T-helper 1 cell treated with Interleukin-12 subunit alpha and Interleukin-12 subunit beta and Interleukin-4 antibody, amounts not matched to agents 30 ng/mL and 1 ng/mL, for 36 hours (primary cell): ENCODE results near the gene BPTF. TPM values are rescaled to one million over a fixed set of nuclear protein-coding genes. Genes with fewer than 3 reads are reported as not detected.
"Not testable (repeated sequence)": the region's sequence is repeated elsewhere in the genome, so short reads cannot be mapped to it uniquely, and the experiment has no call there.

Experiments
- intact Hi-C: fragments of 100-400 bp; cut with micrococcal nuclease; formaldehyde crosslinking; loops from one replicate; pipeline ENCODE4 v1.15.1; 2024
- total RNA-seq: library from RNA; stranded (reverse); gene quantifications from 2 replicates; pipeline ENCODE4 v1.2.3, GENCODE V29; 2022

The BPTF gene
- total RNA-seq = 106 and 107 TPM in 2 replicates

DNA sequence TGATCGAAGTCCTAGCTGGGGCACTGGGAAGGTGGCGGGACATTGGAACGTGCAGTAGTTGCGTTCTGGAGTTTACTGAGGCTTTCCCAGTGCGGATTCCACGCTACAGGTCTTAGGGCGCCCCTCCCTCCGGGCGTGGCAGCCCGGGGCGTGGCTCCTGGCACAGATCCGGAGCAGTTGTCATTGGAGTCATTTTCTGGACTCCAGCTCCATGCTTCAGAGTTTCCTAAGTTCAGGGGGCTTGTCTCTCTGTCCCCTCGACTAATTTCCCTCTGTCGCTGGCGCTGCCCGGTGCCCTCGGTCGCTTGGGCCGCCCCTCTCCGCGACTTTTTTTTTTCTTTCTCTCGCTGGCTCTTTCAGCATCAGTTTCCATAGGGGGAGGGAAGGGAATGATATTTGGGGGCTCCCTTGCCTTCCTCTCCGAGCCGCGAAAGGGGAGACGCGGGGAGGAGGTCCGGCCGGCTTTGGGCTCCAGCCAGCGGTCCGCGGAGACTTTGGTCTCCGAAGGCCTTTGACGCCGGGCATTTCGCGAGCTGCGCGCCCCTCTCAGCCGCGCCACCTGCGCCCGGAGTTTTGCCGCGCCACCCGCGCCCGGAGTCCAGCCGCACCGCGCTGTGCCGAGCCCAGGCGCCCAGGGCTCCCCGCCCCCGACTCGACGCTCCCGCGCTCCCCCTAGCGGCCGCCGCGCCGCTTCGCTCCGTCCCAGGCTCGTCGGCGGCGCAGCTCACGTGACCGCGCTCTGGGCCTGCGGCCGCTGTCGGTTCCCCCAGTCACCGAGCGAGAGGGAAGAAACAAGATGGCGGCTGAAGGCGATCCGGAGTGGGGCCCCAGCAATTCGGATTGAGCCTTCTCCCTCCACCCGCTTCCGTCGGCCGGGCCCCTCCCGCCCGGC, at the start of gene BPTF:
Gene BPTF (plus strand): TSS at position 769 of the 892 bp plus-strand sequence. CDS start 222 bp downstream, outside the sequence.
- intact Hi-C loops = loop anchor here (1.0 to 10.0 kb wide), 9 partner anchors 37 to 580 kb away; partner anchors contain the start of genes HELZ, KPNA2, NOL11 and PITPNC1

GRCh38 chr17:67779098-67779672, 46.1 kb upstream of the BPTF start:
- intact Hi-C loops = loop anchor here (2.0 kb wide), 1 partner anchor 404 kb away; no protein-coding TSS in a partner anchor

DNA sequence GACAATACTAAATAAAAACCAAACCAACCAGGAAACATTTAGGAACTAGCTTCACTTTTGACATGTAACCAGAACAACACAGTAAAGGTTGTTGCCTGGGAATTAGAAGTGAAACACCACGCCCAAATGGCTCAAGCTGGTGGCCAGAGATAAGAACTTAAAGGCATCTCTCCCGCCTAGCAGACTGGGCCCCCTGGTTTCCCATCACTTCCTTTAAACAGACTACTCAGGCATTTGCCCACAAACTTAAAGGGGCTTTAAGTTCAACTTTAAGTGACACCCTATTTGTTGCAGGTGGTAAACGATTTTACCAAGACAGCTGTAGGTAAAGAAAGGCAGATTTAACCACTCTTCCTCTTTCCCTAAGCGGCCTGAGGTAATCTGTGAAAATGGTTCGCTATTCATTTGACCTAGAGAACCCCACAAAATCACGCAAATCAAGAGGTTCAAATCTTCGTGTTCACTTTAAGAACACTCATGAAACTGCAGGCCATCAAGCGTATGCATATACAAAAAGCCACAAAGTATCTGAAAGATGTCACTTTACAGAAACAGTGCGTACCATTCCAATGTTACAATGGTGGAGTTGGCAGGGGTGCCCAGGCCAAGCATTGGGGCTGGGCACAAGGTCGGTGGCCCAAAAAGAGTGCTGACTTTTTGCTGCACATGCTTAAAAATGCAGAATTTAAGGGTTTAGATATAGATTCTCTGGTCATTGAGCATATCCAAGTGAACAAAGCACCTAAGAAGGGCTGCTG, 40.8 kb upstream of the BPTF start:
- intact Hi-C loops = no loop called here

DNA sequence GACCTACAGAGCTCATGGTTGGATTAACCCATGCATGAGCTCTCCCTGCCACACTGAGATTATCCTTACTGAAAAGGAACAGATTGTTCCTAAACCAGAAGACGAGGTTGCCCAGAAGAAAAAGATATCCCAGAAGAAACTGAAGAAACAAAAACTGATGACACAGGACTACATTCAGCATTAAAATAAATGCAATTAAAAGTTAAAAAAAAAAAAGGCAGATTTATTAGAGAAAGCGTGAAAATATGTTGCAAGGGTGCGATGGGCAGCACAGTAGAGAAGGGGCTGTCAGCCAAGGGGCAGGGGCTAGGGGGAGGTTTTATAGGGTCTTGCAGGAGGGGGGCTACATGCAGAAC, 40.2 kb upstream of the BPTF start:
- intact Hi-C loops = no loop called here

GRCh38 chr17:67785504-67785903, 39.8 kb upstream of the BPTF start:
- intact Hi-C loops = no loop called here

GRCh38 chr17:67800495-67800928, 24.8 kb upstream of the BPTF start:
- intact Hi-C loops = loop anchor here (1.0 to 2.0 kb wide), 2 partner anchors 26 to 211 kb away; no protein-coding TSS in a partner anchor

DNA sequence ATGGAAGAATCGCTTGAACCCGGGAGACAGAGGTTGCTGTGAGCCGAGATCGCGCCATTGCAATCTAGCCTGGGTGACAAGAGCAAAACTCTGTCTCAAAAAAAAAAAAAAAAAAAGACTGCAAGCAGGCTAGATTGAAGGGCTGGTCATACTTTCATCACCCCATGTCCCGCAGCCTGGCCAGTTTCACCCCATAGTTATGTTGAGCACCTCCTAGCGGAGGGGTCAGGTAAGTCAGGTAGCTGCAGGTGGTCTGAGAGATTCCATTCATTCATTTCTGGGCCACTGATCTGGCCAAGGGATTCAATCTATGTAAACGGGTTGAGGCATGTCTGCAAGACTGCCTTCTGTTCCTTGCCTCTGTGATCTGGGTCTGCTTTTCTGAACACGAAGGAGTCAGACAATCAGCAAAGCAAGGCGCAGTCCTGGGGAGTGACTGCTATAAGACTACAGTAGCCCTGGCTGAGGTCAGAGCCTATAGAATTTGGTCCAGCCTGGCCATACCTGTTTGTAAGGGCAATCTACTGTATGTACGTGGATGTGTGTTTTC, 23.6 kb upstream of the BPTF start:
- intact Hi-C loops = loop anchor here (2.0 kb wide), 1 partner anchor 25 kb away; no protein-coding TSS in a partner anchor

DNA sequence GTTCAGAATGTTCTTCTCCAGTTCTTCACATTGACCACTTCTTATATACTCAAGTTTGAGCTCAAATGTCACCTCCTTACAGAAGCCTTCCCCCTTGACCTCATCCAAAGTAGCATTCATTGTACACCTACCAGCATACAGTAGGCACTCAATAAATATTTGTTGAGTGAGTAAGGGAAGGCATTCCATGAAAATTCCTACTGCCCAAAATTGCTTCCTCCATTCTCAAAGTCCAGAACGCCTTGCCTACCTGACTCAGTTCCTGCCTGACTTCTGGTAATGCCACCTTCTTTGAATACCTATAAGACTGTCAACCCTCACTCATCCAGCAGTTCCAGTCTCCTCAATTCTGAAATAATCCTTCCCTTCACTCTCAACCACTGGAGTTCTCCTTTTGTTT, 14.8 kb upstream of the BPTF start:
- intact Hi-C loops = no loop called here

GRCh38 chr17:67812380-67812779, 12.9 kb upstream of the BPTF start:
- intact Hi-C loops = not testable (repeated sequence)

GRCh38 chr17:67813803-67814180, 11.5 kb upstream of the BPTF start:
- intact Hi-C loops = no loop called here

- intact Hi-C loops = no loop called here
These were observed 6.9 kb upstream of the BPTF start for GRCh38 chr17:67818110-67819002.

- intact Hi-C loops = loop anchor here (10.0 kb wide), 1 partner anchor 385 kb away; no protein-coding TSS in a partner anchor
These were observed 5.6 kb upstream of the BPTF start for GRCh38 chr17:67819722-67820121.

DNA sequence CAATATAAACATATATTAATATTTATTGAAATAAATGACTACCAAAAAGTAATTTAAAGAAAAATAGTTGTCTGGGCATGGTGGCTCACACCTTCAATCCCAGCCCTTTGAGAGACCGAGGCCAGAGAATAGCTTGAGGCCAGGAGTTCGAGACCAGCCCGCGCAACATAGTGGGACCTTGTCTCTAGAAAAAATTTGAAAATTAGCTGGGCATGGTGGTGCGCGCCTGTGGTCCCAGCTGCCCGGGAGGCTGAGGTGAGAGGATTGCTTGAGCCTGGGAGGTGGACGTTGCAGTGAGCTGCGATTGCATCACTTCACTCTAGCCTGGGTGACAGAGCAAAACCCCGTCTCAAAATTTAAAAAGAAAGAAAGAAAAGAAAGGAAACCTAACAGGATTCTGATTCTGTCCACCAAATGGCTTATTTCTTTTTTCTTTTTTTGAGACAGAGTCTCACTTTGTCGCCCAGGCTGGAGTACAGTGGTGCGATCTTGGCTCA, 3.4 kb upstream of the BPTF start:
- intact Hi-C loops = loop anchor here (10.0 kb wide), 1 partner anchor 387 kb away; no protein-coding TSS in a partner anchor

DNA sequence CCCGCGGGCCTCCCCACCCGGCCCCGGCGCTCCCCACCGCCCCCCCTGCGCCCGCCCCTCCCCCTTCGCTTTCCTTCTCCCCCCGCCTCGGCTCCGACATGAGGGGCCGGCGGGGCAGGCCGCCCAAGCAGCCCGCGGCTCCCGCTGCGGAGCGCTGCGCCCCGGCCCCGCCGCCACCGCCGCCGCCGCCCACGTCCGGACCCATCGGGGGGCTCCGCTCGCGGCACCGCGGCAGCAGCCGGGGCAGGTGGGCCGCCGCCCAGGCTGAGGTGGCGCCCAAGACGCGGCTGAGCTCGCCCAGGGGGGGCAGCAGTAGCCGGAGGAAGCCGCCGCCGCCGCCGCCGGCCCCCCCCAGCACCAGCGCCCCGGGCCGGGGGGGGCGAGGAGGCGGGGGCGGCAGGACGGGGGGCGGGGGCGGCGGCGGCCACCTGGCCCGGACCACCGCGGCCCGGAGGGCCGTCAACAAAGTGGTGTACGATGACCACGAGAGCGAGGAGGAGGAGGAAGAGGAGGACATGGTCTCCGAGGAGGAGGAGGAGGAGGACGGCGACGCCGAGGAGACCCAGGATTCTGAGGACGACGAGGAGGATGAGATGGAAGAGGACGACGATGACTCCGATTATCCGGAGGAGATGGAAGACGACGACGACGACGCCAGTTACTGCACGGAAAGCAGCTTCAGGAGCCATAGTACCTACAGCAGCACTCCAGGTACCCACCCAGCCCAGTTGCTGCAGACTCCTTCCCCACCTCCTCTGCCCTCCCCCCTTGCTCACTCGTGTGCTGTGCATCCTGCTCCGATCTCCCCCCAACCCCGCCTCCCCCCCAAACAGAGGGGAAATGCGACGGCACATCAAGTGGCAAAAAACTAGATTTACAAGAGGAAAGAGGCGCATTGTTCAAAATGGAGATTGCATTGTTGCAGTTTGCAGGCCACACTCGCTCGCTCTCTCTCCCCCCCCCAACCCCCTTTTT, 611 bp downstream of the BPTF start:
- intact Hi-C loops = loop anchor here (1.0 to 10.0 kb wide), 12 partner anchors 25 to 1501 kb away; partner anchors contain the start of genes ABCA5, HELZ, KPNA2 and NOL11

DNA sequence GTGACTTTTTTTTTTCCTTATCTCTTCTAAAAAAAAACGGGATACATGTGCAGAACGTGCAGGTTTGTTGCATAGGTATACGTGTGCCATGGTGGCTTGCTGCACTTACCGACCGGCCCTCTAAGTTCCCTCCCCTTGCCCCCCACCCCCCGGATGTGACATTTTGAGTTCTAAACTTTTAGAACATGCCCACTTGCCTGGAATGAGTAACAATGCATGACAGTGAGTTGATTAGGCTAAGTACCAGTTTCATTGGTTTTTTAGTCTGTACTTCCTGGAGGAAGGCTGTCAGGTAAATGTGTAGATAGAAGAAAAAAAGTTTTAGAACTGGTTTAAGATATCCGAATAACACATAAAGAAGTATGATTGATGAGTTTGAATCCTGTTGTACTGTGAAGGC, 4.0 kb downstream of the BPTF start:
- intact Hi-C loops = loop anchor here (5.0 to 10.0 kb wide), 7 partner anchors 33 to 528 kb away; partner anchors contain the start of genes KPNA2 and PITPNC1

GRCh38 chr17:67830440-67830839, 5.1 kb downstream of the BPTF start:
- intact Hi-C loops = loop anchor here (2.0 kb wide), 1 partner anchor 626 kb away; the partner anchor contains the start of gene WIPI1

- intact Hi-C loops = loop anchor here (2.0 kb wide), 1 partner anchor 626 kb away; the partner anchor contains the start of gene WIPI1
These were observed 6.0 kb downstream of the BPTF start for GRCh38 chr17:67831268-67831667.

- intact Hi-C loops = no loop called here
These were observed 7.8 kb downstream of the BPTF start for GRCh38 chr17:67833134-67833533.
